Muscle of arm (tissue), 12 donors: ENCODE measurements around the gene NEU3. TPM values are rescaled to one million over a fixed set of nuclear protein-coding genes. Genes with fewer than 3 reads are reported as not detected.

Experiments used
- DNase-seq: peaks from one replicate; pipeline ENCODE4 v3.0.0-alpha.2; 2013
- polyA plus RNA-seq, 12 donors: library from polyadenylated mRNA; unstranded; fragments of 120-200 nt; gene quantifications; one replicate each; pipeline ENCODE4 v1.2.1, GENCODE V29; 2013; ENCODE audit not compliant: insufficient read length in 12 of 12

NEU3 gene
- polyA plus RNA-seq, 12 donors, result 5.9 to 25.7 (median 18.4) TPM; not detected in 1

DNA sequence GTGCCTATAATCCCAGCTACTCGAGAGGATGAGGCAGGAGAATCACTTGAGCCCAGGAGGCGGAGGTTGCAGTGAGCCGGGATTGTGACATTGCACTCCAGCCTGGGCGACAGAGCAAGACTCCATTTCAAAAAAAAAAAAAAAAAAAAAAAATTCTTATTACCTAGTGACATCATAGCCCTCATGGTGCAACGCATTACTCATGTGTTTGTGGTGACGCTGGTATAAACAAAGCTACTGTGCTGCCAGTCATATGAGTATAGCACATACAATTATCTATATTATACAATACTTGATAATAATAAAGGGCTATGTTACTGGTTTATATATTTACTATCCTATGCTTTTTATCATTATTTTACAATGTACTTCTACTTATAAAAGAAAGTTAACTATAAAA, 66.8 kb downstream of the NEU3 start:
- DNase-seq, result no peak

DNA sequence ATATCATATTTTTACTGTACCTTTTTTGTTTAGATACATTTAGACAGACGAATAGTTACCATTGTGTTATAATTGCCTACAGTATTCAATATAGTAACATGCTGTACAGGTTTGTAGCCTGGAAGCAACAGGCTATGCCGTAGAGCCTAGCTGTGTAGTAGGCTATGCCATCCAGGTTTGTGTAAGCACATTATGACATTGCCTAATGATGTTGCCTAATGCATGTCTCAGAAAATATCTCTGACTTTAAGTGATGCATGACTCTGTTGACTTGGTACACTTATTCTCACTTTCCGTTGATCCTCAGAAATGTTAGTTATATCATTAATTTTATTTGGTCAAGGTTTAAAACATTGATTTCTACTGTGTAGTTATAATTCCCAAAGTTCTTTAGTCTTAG, 68.1 kb downstream of the NEU3 start:
- no peak for DNase-seq

DNA sequence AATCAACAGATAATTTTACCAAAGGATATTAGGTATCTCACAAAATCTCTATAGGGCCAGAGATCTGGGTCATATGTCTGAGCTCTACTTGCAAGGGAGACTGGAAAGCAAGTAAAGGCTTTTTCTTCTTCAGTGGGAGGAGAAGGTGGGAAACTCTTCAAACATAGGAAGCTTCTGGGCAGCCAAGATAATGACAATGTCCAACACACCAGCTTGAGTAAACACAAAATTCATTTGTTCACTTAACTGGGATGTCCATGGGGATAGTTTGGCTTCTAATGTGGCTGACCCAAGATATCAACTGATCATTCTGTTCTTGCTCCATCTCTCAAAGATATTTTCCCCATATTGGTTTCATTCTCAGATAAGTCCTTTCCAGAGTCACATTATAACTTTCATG, 70.6 kb downstream of the NEU3 start:
- DNase-seq, result no peak

DNA sequence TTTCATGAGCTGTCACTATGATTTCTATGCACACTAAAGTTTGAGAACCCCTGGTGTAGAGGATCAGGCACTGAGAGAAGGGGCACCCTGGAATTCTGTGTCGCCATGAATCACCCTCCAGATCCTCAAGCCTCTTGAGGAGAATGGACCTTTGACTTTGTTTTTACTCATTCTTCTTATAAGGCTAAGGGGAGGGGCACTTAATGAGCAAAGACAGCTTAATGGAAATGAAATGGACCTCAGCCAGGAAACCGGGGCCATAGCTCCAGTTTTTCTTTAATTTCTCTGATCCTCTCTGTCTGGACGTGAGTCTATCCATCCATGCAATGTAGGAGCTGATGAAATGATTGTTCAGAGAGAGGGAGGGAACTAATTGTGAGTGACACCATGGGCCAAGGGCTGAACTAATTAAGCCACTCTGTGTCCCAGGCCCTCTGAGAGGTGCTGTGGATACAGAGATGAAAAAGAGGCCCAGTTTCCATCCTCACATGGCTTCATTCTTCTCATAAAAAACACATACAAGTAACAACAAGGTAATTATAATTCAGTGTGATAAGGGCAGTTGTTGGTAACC, 75.1 kb downstream of the NEU3 start:
- no peak for DNase-seq

DNA sequence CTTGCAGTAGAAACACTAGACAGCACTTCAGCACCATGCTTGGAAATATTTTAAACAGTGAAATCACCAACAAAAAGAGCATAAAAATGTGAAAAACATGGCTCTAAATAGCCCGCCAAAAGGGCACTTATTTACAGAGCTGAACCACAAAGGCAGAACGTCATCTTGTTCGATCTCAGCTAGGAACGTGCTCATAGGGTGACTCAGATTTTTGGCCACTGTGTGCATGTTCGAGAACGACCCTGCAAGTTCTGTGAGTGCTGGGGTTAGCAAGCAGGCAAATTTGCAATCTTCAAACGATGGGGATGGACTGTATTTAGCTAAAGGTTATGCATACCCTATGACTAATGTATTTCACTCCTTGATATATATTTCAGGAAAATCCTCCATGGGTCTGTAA, 77.3 kb downstream of the NEU3 start:
- no peak for DNase-seq

Other genes with a start within 250 kb of the NEU3 start
- 10 to 100 TPM in 10 of 12 donors, 1 to 10 TPM in 1, not detected in 1; 8.2 to 15.2 (median 13.0) TPM for gene RNF169, start 240.1 kb upstream of the NEU3 start, polyA plus RNA-seq
- 10 to 100 TPM in 5 of 12 donors, 1 to 10 TPM in 6, not detected in 1; 4.6 to 16.4 (median 9.7) TPM for gene XRRA1, start 39.8 kb upstream of the NEU3 start, polyA plus RNA-seq
- gene SPCS2, start 39.7 kb upstream of the NEU3 start, polyA plus RNA-seq, result 100 to 1,000 TPM in 5 of 12 donors, 10 to 100 TPM in 6, not detected in 1; 73.8 to 117 (median 97.7) TPM
- under 1 TPM in 7 of 12 donors, not detected in 5; 0.03 to 0.16 (median 0.11) TPM for gene OR2AT4, start 107.9 kb downstream of the NEU3 start, polyA plus RNA-seq
- gene SLCO2B1, start 162.2 kb downstream of the NEU3 start, polyA plus RNA-seq, result 10 to 100 TPM in 9 of 12 donors, 1 to 10 TPM in 2, not detected in 1; 8.4 to 43.4 (median 11.7) TPM